ENCODE data around the gene MIAT.
"Not testable (repeated sequence)": the region's sequence is repeated elsewhere in the genome, so short reads cannot be mapped to it uniquely, and the experiment has no call there.

The MIAT gene

GRCh38 chr22:26687439-26687838, 30.1 kb downstream of the MIAT start:
- no peak for FAIRE-seq

GRCh38 chr22:26689513-26690301, 32.3 kb downstream of the MIAT start:
- FAIRE-seq (no peak), DNase-seq (ENCODE audit: insufficient read length) (no peak)
- no peak for TF ChIP-seq POLR2AphosphoS5 (IDR thresholded peaks at IDR 0.05; ENCODE audit: low read depth, low read length)

More at GRCh38 chr22:26687439-26687838, 30.1 kb downstream of the MIAT start:
- TF ChIP-seq POLR2AphosphoS5 (IDR thresholded peaks at IDR 0.05; ENCODE audit: low read depth, low read length): no peak
- TF ChIP-seq TAF1 (IDR thresholded peaks at IDR 0.05; ENCODE audit: borderline replicate concordance, low read depth, low read length): no peak
- TF ChIP-seq POLR2A (IDR thresholded peaks at IDR 0.05; ENCODE audit: low read depth, low read length): no peak
- DNase-seq (ENCODE audit: insufficient read length): no peak

- DNase-seq (ENCODE audit: insufficient read length) (no peak), FAIRE-seq (no peak)
Observed at GRCh38 chr22:26690654-26691376, 33.4 kb downstream of the MIAT start.

GRCh38 chr22:26691377-26691716, 34.0 kb downstream of the MIAT start:
- FAIRE-seq (no peak), DNase-seq (ENCODE audit: insufficient read length) (no peak)
- TF ChIP-seq POLR2AphosphoS5 (IDR thresholded peaks at IDR 0.05; ENCODE audit: low read depth, low read length) (no peak), TAF1 (IDR thresholded peaks at IDR 0.05; ENCODE audit: borderline replicate concordance, low read depth, low read length) (no peak), POLR2A (IDR thresholded peaks at IDR 0.05; ENCODE audit: low read depth, low read length) (no peak)

More at GRCh38 chr22:26690654-26691376, 33.4 kb downstream of the MIAT start:
- TF ChIP-seq POLR2AphosphoS5 (IDR thresholded peaks at IDR 0.05; ENCODE audit: low read depth, low read length) (no peak), POLR2A (IDR thresholded peaks at IDR 0.05; ENCODE audit: low read depth, low read length) (no peak), TAF1 (IDR thresholded peaks at IDR 0.05; ENCODE audit: borderline replicate concordance, low read depth, low read length) (no peak)

- no peak for DNase-seq (ENCODE audit: insufficient read length)
- FAIRE-seq: no peak
- TF ChIP-seq TAF1 (IDR thresholded peaks at IDR 0.05; ENCODE audit: borderline replicate concordance, low read depth, low read length): no peak
Observed at GRCh38 chr22:26692215-26692614, 34.8 kb downstream of the MIAT start.

- no peak for TF ChIP-seq POLR2A (IDR thresholded peaks at IDR 0.05; ENCODE audit: low read depth, low read length)
- FAIRE-seq (no peak), DNase-seq (ENCODE audit: insufficient read length) (no peak)
Observed at GRCh38 chr22:26697151-26697550, 39.8 kb downstream of the MIAT start.

- no peak for DNase-seq (ENCODE audit: insufficient read length)
- no peak for FAIRE-seq
- TF ChIP-seq TAF1 (IDR thresholded peaks at IDR 0.05; ENCODE audit: borderline replicate concordance, low read depth, low read length) (no peak), POLR2AphosphoS5 (IDR thresholded peaks at IDR 0.05; ENCODE audit: low read depth, low read length) (no peak), POLR2A (IDR thresholded peaks at IDR 0.05; ENCODE audit: low read depth, low read length) (no peak)
Observed at GRCh38 chr22:26700462-26700861, 43.1 kb downstream of the MIAT start.

- DNase-seq (ENCODE audit: insufficient read length) (no peak), FAIRE-seq (no peak)
- TF ChIP-seq POLR2A (IDR thresholded peaks at IDR 0.05; ENCODE audit: low read depth, low read length) (no peak), TAF1 (IDR thresholded peaks at IDR 0.05; ENCODE audit: borderline replicate concordance, low read depth, low read length) (no peak), POLR2AphosphoS5 (IDR thresholded peaks at IDR 0.05; ENCODE audit: low read depth, low read length) (no peak)
Observed at GRCh38 chr22:26700886-26701285, 43.5 kb downstream of the MIAT start.

- FAIRE-seq (no peak), DNase-seq (ENCODE audit: insufficient read length) (no peak)
- no peak for TF ChIP-seq POLR2AphosphoS5 (IDR thresholded peaks at IDR 0.05; ENCODE audit: low read depth, low read length)
- no peak for TF ChIP-seq POLR2A (IDR thresholded peaks at IDR 0.05; ENCODE audit: low read depth, low read length)
- no peak for TF ChIP-seq TAF1 (IDR thresholded peaks at IDR 0.05; ENCODE audit: borderline replicate concordance, low read depth, low read length)
Observed at GRCh38 chr22:26701323-26701722, 43.9 kb downstream of the MIAT start.

- TF ChIP-seq POLR2A (IDR thresholded peaks at IDR 0.05; ENCODE audit: low read depth, low read length): no peak
- no peak for TF ChIP-seq POLR2AphosphoS5 (IDR thresholded peaks at IDR 0.05; ENCODE audit: low read depth, low read length)
- no peak for TF ChIP-seq TAF1 (IDR thresholded peaks at IDR 0.05; ENCODE audit: borderline replicate concordance, low read depth, low read length)
- no peak for FAIRE-seq
- no peak for DNase-seq (ENCODE audit: insufficient read length)
Observed at GRCh38 chr22:26702906-26703830, 45.8 kb downstream of the MIAT start.

- DNase-seq (ENCODE audit: insufficient read length); FAIRE-seq: not testable (repeated sequence)
Observed at GRCh38 chr22:26705379-26705778, 48.0 kb downstream of the MIAT start.

- no peak for FAIRE-seq
- TF ChIP-seq POLR2AphosphoS5 (IDR thresholded peaks at IDR 0.05; ENCODE audit: low read depth, low read length) (no peak), POLR2A (IDR thresholded peaks at IDR 0.05; ENCODE audit: low read depth, low read length) (no peak), TAF1 (IDR thresholded peaks at IDR 0.05; ENCODE audit: borderline replicate concordance, low read depth, low read length) (no peak)
- DNase-seq (ENCODE audit: insufficient read length): no peak
Observed at GRCh38 chr22:26707090-26707489, 49.7 kb downstream of the MIAT start.

Data from GM12892 (cell line).